ENCODE results near the gene PCDHGA6.
"Not testable (repeated sequence)": the region's sequence is repeated elsewhere in the genome, so short reads cannot be mapped to it uniquely, and the experiment has no call there.

Gene PCDHGA6

GRCh38 chr5:141392429-141393198 lies 18.9 kb downstream of the PCDHGA6 start, which contains the start of gene PCDHGA8:
PCDHGA8 (plus strand) TSS chr5:141392633; CDS start chr5:141392814, 181 bp downstream.
- no peak for DNase-seq (ENCODE audit: low spot score)
- H3K27ac ChIP-seq: no peak within 1 kb of the TSS
- no peak for TF ChIP-seq CTCF (IDR thresholded peaks at IDR 0.05)
- H3K4me3 ChIP-seq: peak within 1 kb of the TSS; percentile 25

- H3K4me3 ChIP-seq: peak overlapping the region; percentile 25
- no peak overlapping the region for H3K27ac ChIP-seq
- DNase-seq (ENCODE audit: low spot score): no peak
- no peak for TF ChIP-seq CTCF (IDR thresholded peaks at IDR 0.05)
These were observed 19.6 kb downstream of the PCDHGA6 start for GRCh38 chr5:141393267-141393666.

- not testable (repeated sequence) for DNase-seq (ENCODE audit: low spot score); H3K4me3 ChIP-seq; H3K27ac ChIP-seq
These were observed 20.9 kb downstream of the PCDHGA6 start for GRCh38 chr5:141394401-141395187.

- H3K27ac ChIP-seq; DNase-seq (ENCODE audit: low spot score): not testable (repeated sequence)
- peak within 1 kb of the TSS; percentile 59 for H3K4me3 ChIP-seq
These were observed 24.3 kb downstream of the PCDHGA6 start, which contains the start of gene PCDHGB5 for GRCh38 chr5:141397756-141398551. PCDHGB5 (plus strand) TSS chr5:141397947; CDS start chr5:141398128, 181 bp downstream.

GRCh38 chr5:141398608-141399007 lies 24.9 kb downstream of the PCDHGA6 start:
- H3K4me3 ChIP-seq: peak overlapping the region; percentile 53
- TF ChIP-seq CTCF (IDR thresholded peaks at IDR 0.05): no peak
- no peak overlapping the region for H3K27ac ChIP-seq
- no peak for DNase-seq (ENCODE audit: low spot score)

GRCh38 chr5:141399555-141400258 lies 26.0 kb downstream of the PCDHGA6 start:
- H3K4me3 ChIP-seq: peak overlapping the region; percentile 53
- no peak for TF ChIP-seq CTCF (IDR thresholded peaks at IDR 0.05)
- H3K27ac ChIP-seq: no peak overlapping the region
- DNase-seq (ENCODE audit: low spot score): no peak

- peak within 1 kb of the TSS; percentile 53 for H3K4me3 ChIP-seq
- H3K27ac ChIP-seq: no peak within 1 kb of the TSS
- DNase-seq (ENCODE audit: low spot score): no peak
- TF ChIP-seq CTCF (IDR thresholded peaks at IDR 0.05): no peak
These were observed 29.0 kb downstream of the PCDHGA6 start, which contains the start of gene PCDHGA9 for GRCh38 chr5:141402553-141403243. PCDHGA9 (plus strand) TSS chr5:141402778; CDS start chr5:141402953, 175 bp downstream.

All from coronary artery (tissue), 2 donors.